OCI-LY1 (cell line): ENCODE measurements around the gene FOXO3.

ENCODE experiments used
- CTCF ChIP-seq: fragments of 200-600 bp; sonication (generic), shearing (Covaris generic); IDR thresholded peaks from 2 replicates; pipeline ENCODE4 v1.5.1; 2017; ENCODE audit warnings: mild to moderate bottlenecking, antibody characterized with exemption, low read length, moderate library complexity, mixed read lengths
- EZH2 ChIP-seq: fragments of 200-600 bp; sonication (generic), shearing (Covaris generic); IDR thresholded peaks from 2 replicates; pipeline ENCODE4 v1.8.0; 2017; ENCODE audit warnings: borderline replicate concordance, mixed run types, mild to moderate bottlenecking, antibody characterized with exemption, low read length, moderate library complexity, mixed read lengths

GRCh38 chr6:108626777-108627176 lies 66.1 kb downstream of the FOXO3 start:
- TF ChIP-seq CTCF: no peak
- TF ChIP-seq EZH2: no peak
